Endothelial cell of umbilical vein (primary cell): ENCODE measurements around the gene FILIP1. TPM values are rescaled to one million over a fixed set of nuclear protein-coding genes. Genes with fewer than 3 reads are reported as not detected.

Source experiments
- BruUV-seq: library from RNA; stranded (reverse); fragments of 400-500 nt; replicated peaks from 2 replicates; lab custom pipeline; 2021; lab: Mats Ljungman, UMichigan
- CTCF ChIA-PET: fragments of 300-600, 350-600 bp; sonication (Branson Sonifier 250); formaldehyde crosslinking; loops from one replicate; lab custom pipeline; 2021; ENCODE audit warnings: antibody characterized with exemption, inconsistent platforms; lab: Charles Lee
- POLR2A ChIA-PET: fragments of 300-600, 350-600 bp; sonication (Branson Sonifier 250); formaldehyde crosslinking; loops from one replicate; lab custom pipeline; 2021; ENCODE audit warnings: antibody characterized with exemption, inconsistent platforms; lab: Charles Lee
- DNase-seq: peaks from one replicate; pipeline ENCODE4 v3.0.0-alpha.2; 2011; ENCODE audit warnings: low read depth, low spot score
- FAIRE-seq: peaks from 2 replicates; lab custom pipeline; 2011; peaks lifted over from hg19 to GRCh38; lab: Jason Lieb, UNC
- H2AFZ ChIP-seq: 2 replicates; pipeline ENCODE4 v1.6.0; 2012; ENCODE audit warnings: low read depth, low read length, control low read depth, inconsistent platforms
- H3K27ac ChIP-seq: 2 replicates; pipeline ENCODE4 v1.5.1; 2011; ENCODE audit warnings: low read depth, mild to moderate bottlenecking, control low read depth, low read length, moderate library complexity; ENCODE audit not compliant: insufficient read depth
- H3K27me3 ChIP-seq, 2 experiments: 2 replicates each; pipeline versions ENCODE4 v1.6.0 to v1.6.1; 2011; ENCODE audit warnings: low read length in 2 of 2, mixed read lengths in 1 of 2; ENCODE audit not compliant: control insufficient read depth in 2 of 2, insufficient read depth in 2 of 2
- H3K36me3 ChIP-seq, 2 experiments: 2 replicates in 1 of 2; 3 replicates in 1 of 2; pipeline ENCODE4 v1.5.1; 2011; ENCODE audit warnings: low read length in 2 of 2, mild to moderate bottlenecking in 1 of 2, moderate library complexity in 1 of 2; ENCODE audit not compliant: control insufficient read depth in 2 of 2, insufficient read depth in 2 of 2; ENCODE audit errors: extremely low read depth in 1 of 2
- H3K4me1 ChIP-seq: 3 replicates; pipeline ENCODE4 v1.5.1; 2011; ENCODE audit warnings: mild to moderate bottlenecking, low read length; ENCODE audit not compliant: control insufficient read depth, insufficient read depth; ENCODE audit errors: extremely low read depth
- H3K4me2 ChIP-seq: 2 replicates; pipeline ENCODE4 v1.6.1; 2011; ENCODE audit warnings: low read length, control low read depth, mixed read lengths; ENCODE audit not compliant: insufficient read depth
- H3K4me3 ChIP-seq, 3 experiments: fragments of 200-600 bp in 1 of 3; sonication (generic), shearing (Covaris generic) in 1 of 3; replicated peaks in 1 of 3; 2 replicates each; pipeline ENCODE4 v1.5.1; 2011 to 2016; ENCODE audit warnings: control low read depth in 3 of 3, low read length in 3 of 3, mild to moderate bottlenecking in 2 of 3, inconsistent platforms in 1 of 3, low read depth in 1 of 3, moderate library complexity in 1 of 3; ENCODE audit not compliant: insufficient read depth in 1 of 3
- H3K79me2 ChIP-seq: 2 replicates; pipeline ENCODE4 v1.6.0; 2012; ENCODE audit warnings: low read length, inconsistent platforms; ENCODE audit not compliant: control insufficient read depth, insufficient read depth
- H3K9ac ChIP-seq: replicated peaks from 2 replicates; pipeline ENCODE3; 2011; ENCODE audit warnings: low read length, control low read depth; ENCODE audit not compliant: insufficient read depth; ENCODE audit errors: extremely low read depth
- H3K9me1 ChIP-seq: replicated peaks from 3 replicates; pipeline ENCODE4 v1.6.0; 2011; ENCODE audit warnings: mild to moderate bottlenecking, low read length; ENCODE audit not compliant: control insufficient read depth, insufficient read depth; ENCODE audit errors: extremely low read depth
- H3K9me3 ChIP-seq: replicated peaks from 2 replicates; pipeline ENCODE4 v1.5.1; 2012; ENCODE audit warnings: low read length, inconsistent platforms; ENCODE audit not compliant: control insufficient read depth, insufficient read depth
- H4K20me1 ChIP-seq: replicated peaks from 2 replicates; pipeline ENCODE3; 2011; ENCODE audit warnings: mild to moderate bottlenecking, low read length; ENCODE audit not compliant: control insufficient read depth, insufficient read depth; ENCODE audit errors: extremely low read depth
- CTCF ChIP-seq, 2 donors: IDR thresholded peaks; 1 replicate in 1 of 2; 2 replicates in 1 of 2; pipeline ENCODE4 v1.5.1; 2011; ENCODE audit warnings: low read length in 2 of 2, mild to moderate bottlenecking in 2 of 2, moderate library complexity in 2 of 2, control low read depth in 1 of 2, inconsistent platforms in 1 of 2, low read depth in 1 of 2; ENCODE audit not compliant: insufficient read depth in 1 of 2; ENCODE audit errors: extremely low read depth in 1 of 2
- GATA2 ChIP-seq: IDR thresholded peaks from 2 replicates; pipeline ENCODE4 v1.7.0; 2011; ENCODE audit warnings: low read depth, mild to moderate bottlenecking, moderate library complexity, mixed read lengths, low read length; ENCODE audit not compliant: insufficient read length, insufficient read depth
- JUN ChIP-seq: IDR thresholded peaks from 2 replicates; pipeline ENCODE4 v1.6.1; 2011; ENCODE audit warnings: borderline replicate concordance, low read depth; ENCODE audit not compliant: insufficient read length, insufficient read depth
- MAX ChIP-seq: IDR thresholded peaks from 2 replicates; pipeline ENCODE4 v1.6.1; 2011; ENCODE audit not compliant: insufficient read depth, insufficient read length
- MYC ChIP-seq: IDR thresholded peaks from one replicate; pipeline ENCODE4 v1.6.1; 2011; ENCODE audit warnings: mild to moderate bottlenecking, low read depth, low read length
- POLR2A ChIP-seq: IDR thresholded peaks from 2 replicates; pipeline ENCODE4 v1.6.1; 2012; ENCODE audit warnings: low read depth, mild to moderate bottlenecking, control low read depth, low read length
- POLR2AphosphoS5 ChIP-seq: IDR thresholded peaks from 2 replicates; pipeline ENCODE4 v1.6.1; 2012; ENCODE audit warnings: low read depth, mild to moderate bottlenecking, control low read depth, low read length, moderate library complexity; ENCODE audit not compliant: insufficient read depth
- dilution Hi-C: fragments of 300-500 bp; cut with MboI; formaldehyde crosslinking; loops from one replicate; pipeline ENCODE4 v1.15.0; 2019; ENCODE audit warnings: low sequenced_read_pairs; ENCODE audit not compliant: extremely low pct_ligation_motif_present
- intact Hi-C: fragments of 100-400 bp; cut with micrococcal nuclease; formaldehyde crosslinking; loops from one replicate; pipeline ENCODE4 v1.10.0; 2022
- polyA plus RNA-seq, 4 experiments: library from polyadenylated mRNA; depleted of rRNA in 3 of 4; stranded (reverse) in 3 of 4; unstranded in 1 of 4; fragments of >200 nt; gene quantifications; 2 replicates each; pipeline versions ENCODE4 v1.2.1 to v1.2.3, GENCODE V29; 2011 to 2012; ENCODE audit warnings: missing spikeins in 1 of 4
- total RNA-seq: library from RNA; stranded (reverse); gene quantifications from 2 replicates; pipeline ENCODE4 v1.2.3, GENCODE V29; 2021

Gene FILIP1
- total and polyA plus RNA-seq, 2 donors (not counting 3 experiments of a cell fraction or from before 2014, with no cell fraction given) = 2.8 to 13.7 TPM

- H3K9ac ChIP-seq = no peak overlapping the region
- TF ChIP-seq MYC (no peak), JUN (no peak), POLR2AphosphoS5 (no peak), MAX (no peak)
- H3K79me2 ChIP-seq = no peaks in the 10 kb centered on the region
- FAIRE-seq (no peak), DNase-seq (no peak)
- BruUV-seq = no TSS peak
- no peak overlapping the region for H3K4me3 ChIP-seq
- H3K36me3 ChIP-seq = no peaks in the 10 kb centered on the region
- H3K9me1 ChIP-seq = no peaks in the 10 kb centered on the region
- intact Hi-C loops = loop anchor here (5.0 kb wide), 1 partner anchor 119 kb away; no protein-coding TSS in a partner anchor
- H3K27me3 ChIP-seq = no peaks in the 10 kb centered on the region
- H3K27ac ChIP-seq = no peak overlapping the region
- POLR2A ChIA-PET = interaction anchor here (0.7 kb wide), 1 partner anchor 28 kb away, joined by 7 read pairs; no protein-coding TSS in a partner anchor
- H4K20me1 ChIP-seq = no peaks in the 10 kb centered on the region
- CTCF ChIA-PET = no interaction called here
- H2AFZ ChIP-seq = peak overlapping the region; percentile 8
- dilution Hi-C loops = no loop called here
- H3K4me2 ChIP-seq = no peak overlapping the region
- H3K9me3 ChIP-seq = no peaks in the 10 kb centered on the region
- H3K4me1 ChIP-seq = peaks cover 59% of the 10 kb centered on the region
These were observed 77.8 kb downstream of the FILIP1 start for GRCh38 chr6:75415804-75416203.

- Histone ChIP-seq H3K9me3 (no peaks in the 10 kb centered on the region), H3K9me1 (no peaks in the 10 kb centered on the region), H3K36me3 (no peaks in the 10 kb centered on the region), H3K79me2 (no peaks in the 10 kb centered on the region), H3K4me1 (peaks cover 56% of the 10 kb centered on the region), H3K27me3 (no peaks in the 10 kb centered on the region), H4K20me1 (no peaks in the 10 kb centered on the region), H3K4me2 (no peak overlapping the region), H3K27ac (peak overlapping the region; percentile 82), H3K9ac (no peak overlapping the region), H2AFZ (no peak overlapping the region), H3K4me3 (no peak overlapping the region)
- ChIA-PET CTCF (no interaction called here), POLR2A (no interaction called here)
- FAIRE-seq (no peak), DNase-seq (no peak)
- BruUV-seq = no TSS peak
- intact Hi-C loops = loop anchor here (5.0 kb wide), 1 partner anchor 117 kb away; no protein-coding TSS in a partner anchor
- no peak for TF ChIP-seq GATA2
- no peak for TF ChIP-seq MYC
- TF ChIP-seq CTCF (IDR thresholded peaks at IDR 0.05; ENCODE audit: extremely low read depth in 1 of 2, insufficient read depth in 1 of 2, low read depth in 1 of 2, low read length in 2 of 2) = no peak
- TF ChIP-seq POLR2A = no peak
- dilution Hi-C loops = no loop called here
These were observed 79.1 kb downstream of the FILIP1 start for GRCh38 chr6:75414445-75415021.
